HCT116 (cell line): ENCODE data around the gene NRTN. TPM values are rescaled to one million over a fixed set of nuclear protein-coding genes. Genes with fewer than 3 reads are reported as not detected.

Source experiments
- ATAC-seq: fragments of 200-7000 bp; cut with Tn5 transposase; 2 replicates; pipeline ENCODE4 v1.9.1; 2020; ENCODE audit warnings: mild to moderate bottlenecking, moderate library complexity
- BruUV-seq: library from RNA; stranded (reverse); fragments of 400-500 nt; replicated peaks from 2 replicates; lab custom pipeline; 2021; lab: Mats Ljungman, UMichigan
- CTCF ChIA-PET: fragments of 300-600 bp; sonication (Branson Sonifier 250); formaldehyde crosslinking; loops from one replicate; lab custom pipeline; 2021; ENCODE audit warnings: antibody characterized with exemption; lab: Charles Lee
- POLR2A ChIA-PET: fragments of 300-600, 350-600 bp; sonication (Branson Sonifier 250); formaldehyde crosslinking; loops from one replicate; lab custom pipeline; 2021; ENCODE audit warnings: antibody characterized with exemption; lab: Charles Lee
- RAD21 ChIA-PET, 2 experiments: fragments of 300-600 bp; sonication (Branson Sonifier 250); formaldehyde crosslinking; loops; one replicate each; lab custom pipeline; 2023; ENCODE audit warnings: low total read pairs in 2 of 2; ENCODE audit not compliant: uncharacterized antibody in 2 of 2, unreplicated experiment in 2 of 2, low non-redundant PET in 1 of 2; lab: Charles Lee
- DNase-seq: peaks from one replicate; pipeline ENCODE4 v3.0.0-alpha.2; 2010; ENCODE audit warnings: low read depth, low spot score
- H2AFZ ChIP-seq: fragments of 200-600 bp; shearing (Covaris generic), sonication (generic); 2 replicates; pipeline ENCODE4 v1.6.1; 2017; ENCODE audit warnings: low read depth, mixed run types, mixed read lengths, antibody characterized with exemption, low read length; ENCODE audit not compliant: poor library complexity, severe bottlenecking
- H3K27ac ChIP-seq: 2 replicates; pipeline ENCODE4 v1.5.1; 2012; ENCODE audit warnings: low read depth, low read length
- H3K27me3 ChIP-seq: fragments of 200-600 bp; sonication (generic); 2 replicates; pipeline ENCODE4 v1.6.1; 2016; ENCODE audit warnings: mixed run types, low read length, mixed read lengths; ENCODE audit not compliant: insufficient read depth
- H3K36me3 ChIP-seq, 2 experiments: fragments of 200-500 bp in 1 of 2; fragments of 200-600 bp in 1 of 2; sonication (Bioruptor generic) in 1 of 2; sonication (generic) in 1 of 2; 2 replicates each; pipeline versions ENCODE4 v1.5.1 to v1.6.1; 2014 to 2016; ENCODE audit warnings: low read length in 2 of 2, inconsistent platforms in 1 of 2, mixed read lengths in 1 of 2, mixed run types in 1 of 2; ENCODE audit not compliant: insufficient read depth in 2 of 2, control insufficient read depth in 1 of 2
- H3K4me1 ChIP-seq, 2 experiments: fragments of 200-600 bp in 1 of 2; sonication (generic) in 1 of 2; 2 replicates each; pipeline versions ENCODE4 v1.5.1 to v1.6.1; 2012 to 2017; ENCODE audit warnings: low read length in 2 of 2, inconsistent platforms in 1 of 2, mild to moderate bottlenecking in 1 of 2, mixed read lengths in 1 of 2, mixed run types in 1 of 2, moderate library complexity in 1 of 2; ENCODE audit not compliant: insufficient read depth in 2 of 2, control insufficient read depth in 1 of 2
- H3K4me2 ChIP-seq: fragments of 200-600 bp; sonication (generic); 2 replicates; pipeline ENCODE4 v1.6.1; 2017; ENCODE audit warnings: mixed run types, low read length, mixed read lengths
- H3K4me3 ChIP-seq, 2 experiments: fragments of 200-600 bp in 1 of 2; sonication (generic) in 1 of 2; replicated peaks in 1 of 2; 2 replicates each; pipeline ENCODE4 v1.5.1; 2011 to 2016; ENCODE audit warnings: low read length in 2 of 2, control low read depth in 1 of 2, low read depth in 1 of 2, mild to moderate bottlenecking in 1 of 2, mixed read lengths in 1 of 2, mixed run types in 1 of 2
- H3K79me2 ChIP-seq: fragments of 200-600 bp; sonication (generic); 2 replicates; pipeline ENCODE4 v1.6.1; 2017; ENCODE audit warnings: mild to moderate bottlenecking, mixed run types, low read length, moderate library complexity, mixed read lengths; ENCODE audit not compliant: insufficient read depth
- H3K9ac ChIP-seq: fragments of 200-600 bp; sonication (generic); 2 replicates; pipeline ENCODE4 v1.6.1; 2016; ENCODE audit warnings: low read length, mixed read lengths
- H3K9me2 ChIP-seq: fragments of 200-600 bp; sonication (generic), shearing (Covaris generic); 2 replicates; pipeline ENCODE4 v1.6.1; 2017; ENCODE audit warnings: mixed run types, mild to moderate bottlenecking, moderate library complexity; ENCODE audit not compliant: insufficient read depth
- H3K9me3 ChIP-seq, 2 experiments: fragments of 200-500 bp in 1 of 2; fragments of 200-600 bp in 1 of 2; sonication (Bioruptor generic) in 1 of 2; sonication (generic) in 1 of 2; 2 replicates each; pipeline ENCODE4 v1.6.1; 2014 to 2017; ENCODE audit warnings: low read length in 2 of 2, mixed read lengths in 2 of 2, inconsistent platforms in 1 of 2, low read depth in 1 of 2, mild to moderate bottlenecking in 1 of 2, mixed run types in 1 of 2, moderate library complexity in 1 of 2; ENCODE audit not compliant: control insufficient read depth in 1 of 2, insufficient read depth in 1 of 2
- H4K20me1 ChIP-seq: fragments of 200-600 bp; sonication (generic), shearing (Covaris generic); 2 replicates; pipeline ENCODE4 v1.6.1; 2017; ENCODE audit warnings: mixed run types, mild to moderate bottlenecking, moderate library complexity; ENCODE audit not compliant: insufficient read depth
- CBX3 ChIP-seq: IDR thresholded peaks from 2 replicates; pipeline ENCODE4 v1.6.1; 2012; ENCODE audit warnings: low read depth
- CEBPB ChIP-seq: IDR thresholded peaks from 2 replicates; pipeline ENCODE4 v1.6.1; 2012; ENCODE audit warnings: low read depth
- CTCF ChIP-seq, 3 experiments: fragments of 200-600 bp in 1 of 3; sonication (generic) in 1 of 3; IDR thresholded peaks in 2 of 3; conservative IDR thresholded peaks in 1 of 3; 2 replicates each; pipeline ENCODE4 v1.5.1; 2012 to 2017; ENCODE audit warnings: low read depth in 2 of 3, low read length in 2 of 3, antibody characterized with exemption in 1 of 3, borderline replicate concordance in 1 of 3, control low read depth in 1 of 3, mild to moderate bottlenecking in 1 of 3, mixed read lengths in 1 of 3, mixed run types in 1 of 3, moderate library complexity in 1 of 3; ENCODE audit not compliant: insufficient read depth in 1 of 3
- EGR1 ChIP-seq: IDR thresholded peaks from 2 replicates; pipeline ENCODE4 v1.6.1; 2012; ENCODE audit warnings: low read depth
- EZH2phosphoT487 ChIP-seq: fragments of 200-600 bp; IDR thresholded peaks from 2 replicates; pipeline ENCODE4 v1.6.1; 2018; ENCODE audit warnings: antibody characterized with exemption, borderline replicate concordance
- FOSL1 ChIP-seq: IDR thresholded peaks from 2 replicates; pipeline ENCODE4 v1.6.1; 2012; ENCODE audit warnings: low read depth
- MAX ChIP-seq: IDR thresholded peaks from 2 replicates; pipeline ENCODE4 v1.6.1; 2012
- POLR2A ChIP-seq: IDR thresholded peaks from 2 replicates; pipeline ENCODE4 v1.7.0; 2011; ENCODE audit warnings: borderline replicate concordance; ENCODE audit not compliant: insufficient read depth, insufficient read length; ENCODE audit errors: extremely low read depth
- POLR2AphosphoS5 ChIP-seq: IDR thresholded peaks from 2 replicates; pipeline ENCODE4 v1.6.1; 2011; ENCODE audit warnings: mild to moderate bottlenecking, low read depth, low read length, moderate library complexity
- RAD21 ChIP-seq: IDR thresholded peaks from 2 replicates; pipeline ENCODE4 v1.6.1; 2012; ENCODE audit warnings: low read depth, mild to moderate bottlenecking
- SIN3A ChIP-seq: IDR thresholded peaks from 2 replicates; pipeline ENCODE4 v1.6.1; 2012; ENCODE audit warnings: low read depth
- SP1 ChIP-seq: IDR thresholded peaks from 2 replicates; pipeline ENCODE4 v1.6.1; 2012; ENCODE audit warnings: low read depth
- TCF7L2 ChIP-seq: IDR thresholded peaks from 2 replicates; pipeline ENCODE4 v1.7.0; 2011; ENCODE audit warnings: borderline replicate concordance, inconsistent platforms; ENCODE audit not compliant: insufficient read depth, insufficient read length; ENCODE audit errors: extremely low read depth
- YY1 ChIP-seq: IDR thresholded peaks from 2 replicates; pipeline ENCODE4 v1.6.1; 2011; ENCODE audit warnings: low read length, low read depth, moderate library complexity, mild to moderate bottlenecking; ENCODE audit not compliant: insufficient replicate concordance; ENCODE audit errors: extremely low read depth
- ZBTB33 ChIP-seq: IDR thresholded peaks from 2 replicates; pipeline ENCODE4 v1.6.1; 2011; ENCODE audit warnings: mild to moderate bottlenecking, low read length, moderate library complexity; ENCODE audit not compliant: insufficient replicate concordance; ENCODE audit errors: extremely low read depth
- ZFX ChIP-seq: fragments of 450-650 bp; IDR thresholded peaks from 2 replicates; pipeline ENCODE4 v1.6.1; 2017
- ZNF274 ChIP-seq: fragments of 200-500 bp; sonication (Bioruptor generic); IDR thresholded peaks from 2 replicates; pipeline ENCODE4 v1.6.1; 2014; ENCODE audit warnings: mild to moderate bottlenecking, low read depth, low read length, inconsistent platforms
- intact Hi-C: fragments of 100-400 bp; cut with micrococcal nuclease; formaldehyde crosslinking; loops from 2 replicates; pipeline ENCODE4 v1.10.0; 2022
- total RNA-seq: library from RNA; stranded (reverse); gene quantifications from one replicate; pipeline ENCODE4 v1.2.1, GENCODE V29; 2021; ENCODE audit not compliant: unreplicated experiment

The NRTN gene
- total RNA-seq, 1 experiment from 2014 or later = 11.5 TPM

GRCh38 chr19:5790559-5791520, 14.0 kb upstream of the NRTN start, which contains the start of gene DUS3L:
TSS of gene DUS3L (minus strand) at chr19:5791163. CDS start at chr19:5791141, 22 bp downstream.
- TSS peak; percentile 84 for BruUV-seq
- POLR2A ChIA-PET = interaction anchor here (0.6 to 2.5 kb wide), 8 partner anchors 13 to 113 kb away, joined by 3 to 14 read pairs (median 6); partner anchors contain the start of genes CATSPERD, LONP1, NDUFA11 and NRTN

More at GRCh38 chr19:5790559-5791520, 14.0 kb upstream of the NRTN start, which contains the start of gene DUS3L:
- ChIA-PET CTCF (interaction anchor here (0.7 to 5.5 kb wide), 4 partner anchors 13 to 104 kb away, joined by 4 to 49 read pairs (median 4); no protein-coding TSS in a partner anchor), RAD21 (no interaction called here)
- DNase-seq (peak; percentile 97), ATAC-seq (peak; percentile 91)
- TF ChIP-seq TCF7L2 = peak; percentile 98
- peak; percentile 70 for TF ChIP-seq SP1
- TF ChIP-seq YY1 = peak; percentile 54
- TF ChIP-seq MAX = peak; percentile 99
- no peak for TF ChIP-seq FOSL1
- no peak for TF ChIP-seq ZNF274
- peak; percentile 81 for TF ChIP-seq POLR2AphosphoS5
- peak; percentile 82; the same call in 1 of the 2 replicates for TF ChIP-seq SIN3A
- TF ChIP-seq POLR2A = peak; percentile 97
- TF ChIP-seq EZH2phosphoT487 = no peak
- TF ChIP-seq CTCF (IDR thresholded peaks at IDR 0.05 in 2 of 3, conservative IDR thresholded peaks at IDR 0.05 in 1 of 3; ENCODE audit: borderline replicate concordance in 1 of 3, insufficient read depth in 1 of 3, low read depth in 2 of 3, low read length in 2 of 3) = no peak
- TF ChIP-seq EGR1 = no peak
- no peak for TF ChIP-seq RAD21
- TF ChIP-seq CEBPB = no peak
- TF ChIP-seq CBX3 = 0 out of 2 replicates have a peak, but pooled peaks have one; percentile 74
- peak; percentile 65 for TF ChIP-seq ZBTB33
- TF ChIP-seq ZFX = peak; percentile 66; the same call in 1 of the 2 replicates
- peaks cover 9 to 22% of the 10 kb centered on the region in 2 experiments; a peak in 3 of 4 replicates for H3K4me1 ChIP-seq
- no peaks in the 10 kb centered on the region; the same call in 1 of the 2 replicates for H4K20me1 ChIP-seq
- H3K36me3 ChIP-seq = peaks cover 29 to 39% of the 10 kb centered on the region in 2 experiments; a peak in 3 of 4 replicates
- peak within 1 kb of the TSS; percentile 96 for H3K9ac ChIP-seq
- H3K27ac ChIP-seq = peak within 1 kb of the TSS; percentile 96
- intact Hi-C loops = loop anchor here (1.0 to 2.0 kb wide), 4 partner anchors 18 to 110 kb away; partner anchors contain the start of genes CATSPERD, HSD11B1L, LONP1 and MICOS13
- no peaks in the 10 kb centered on the region for H3K27me3 ChIP-seq
- no peak within 1 kb of the TSS for H2AFZ ChIP-seq
- H3K4me3 ChIP-seq = peak within 1 kb of the TSS; percentile 72 to 85
- H3K9me2 ChIP-seq = no peaks in the 10 kb centered on the region
- no peaks in the 10 kb centered on the region for H3K9me3 ChIP-seq
- peaks cover 26% of the 10 kb centered on the region for H3K79me2 ChIP-seq
- H3K4me2 ChIP-seq = peak within 1 kb of the TSS; percentile 76
